ENCODE measurements around the gene UBL4B. TPM values are rescaled to one million over a fixed set of nuclear protein-coding genes. Genes with fewer than 3 reads are reported as not detected.

UBL4B gene
- total and polyA plus RNA-seq, 8 donors: not detected

DNA sequence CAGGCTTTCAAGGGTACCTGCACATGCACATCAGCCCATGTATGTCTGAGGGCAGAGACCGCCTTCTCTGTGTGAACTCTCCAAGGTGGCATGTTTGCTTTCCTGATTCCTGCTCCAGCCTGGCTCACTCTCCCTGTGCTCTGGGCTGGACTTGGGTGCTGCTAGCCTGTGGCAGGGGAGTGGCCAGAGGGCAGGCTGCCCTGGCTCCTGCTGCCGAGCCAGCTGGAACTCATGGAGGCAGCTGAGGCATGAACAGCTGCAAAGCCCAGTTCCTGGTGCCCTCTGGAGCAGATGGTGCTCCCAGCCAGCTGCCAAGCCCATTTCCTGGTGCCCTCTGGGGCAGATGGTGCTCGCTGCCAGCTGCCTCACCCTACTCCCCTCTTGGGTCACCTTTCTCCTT is 7.6 kb downstream of the UBL4B start:
- Histone ChIP-seq H3K4me1 (no peaks in the 10 kb centered on the region), H3K4me3 (no peak overlapping the region), H3K27ac (no peak overlapping the region), H3K27me3 (no peaks in the 10 kb centered on the region), H3K36me3 (no peaks in the 10 kb centered on the region), H3K9me3 (no peaks in the 10 kb centered on the region)
- TF ChIP-seq, protein P1, sequence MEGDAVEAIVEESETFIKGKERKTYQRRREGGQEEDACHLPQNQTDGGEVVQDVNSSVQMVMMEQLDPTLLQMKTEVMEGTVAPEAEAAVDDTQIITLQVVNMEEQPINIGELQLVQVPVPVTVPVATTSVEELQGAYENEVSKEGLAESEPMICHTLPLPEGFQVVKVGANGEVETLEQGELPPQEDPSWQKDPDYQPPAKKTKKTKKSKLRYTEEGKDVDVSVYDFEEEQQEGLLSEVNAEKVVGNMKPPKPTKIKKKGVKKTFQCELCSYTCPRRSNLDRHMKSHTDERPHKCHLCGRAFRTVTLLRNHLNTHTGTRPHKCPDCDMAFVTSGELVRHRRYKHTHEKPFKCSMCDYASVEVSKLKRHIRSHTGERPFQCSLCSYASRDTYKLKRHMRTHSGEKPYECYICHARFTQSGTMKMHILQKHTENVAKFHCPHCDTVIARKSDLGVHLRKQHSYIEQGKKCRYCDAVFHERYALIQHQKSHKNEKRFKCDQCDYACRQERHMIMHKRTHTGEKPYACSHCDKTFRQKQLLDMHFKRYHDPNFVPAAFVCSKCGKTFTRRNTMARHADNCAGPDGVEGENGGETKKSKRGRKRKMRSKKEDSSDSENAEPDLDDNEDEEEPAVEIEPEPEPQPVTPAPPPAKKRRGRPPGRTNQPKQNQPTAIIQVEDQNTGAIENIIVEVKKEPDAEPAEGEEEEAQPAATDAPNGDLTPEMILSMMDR (IDR thresholded peaks at IDR 0.05): no peak
- intact Hi-C loops (cut with DNase I): no loop called here
- peak in 1 of 6 donors; percentile 28 for DNase-seq
- FAIRE-seq: no peak
- ATAC-seq: peak in 1 of 4 donors; percentile 48
- WGBS, 2 donors: 56 to 65% methylated on average over 3 of the region's 3 CpGs

- Histone ChIP-seq H3K9me3 (no peaks in the 10 kb centered on the region), H3K36me3 (no peaks in the 10 kb centered on the region), H3K4me3 (no peak overlapping the region), H3K4me1 (no peaks in the 10 kb centered on the region), H3K27me3 (no peaks in the 10 kb centered on the region), H3K27ac (no peak overlapping the region)
- TF ChIP-seq, protein P1 (IDR thresholded peaks at IDR 0.05): no peak
- FAIRE-seq (no peak), DNase-seq (peak in 2 of 6 donors; percentile 35 to 58), ATAC-seq (no peak)
- intact Hi-C loops (cut with DNase I): no loop called here
- WGBS, 2 donors: 62 to 63% methylated on average over 12 of the region's 12 CpGs
These were observed 8.8 kb downstream of the UBL4B start for GRCh38 chr1:110120960-110121561.

GRCh38 chr1:110123224-110123623 is 11.0 kb downstream of the UBL4B start:
- no peak for ATAC-seq
- Histone ChIP-seq H3K4me3 (no peak overlapping the region), H3K9me3 (no peaks in the 10 kb centered on the region), H3K36me3 (no peaks in the 10 kb centered on the region), H3K4me1 (no peaks in the 10 kb centered on the region), H3K27me3 (no peaks in the 10 kb centered on the region), H3K27ac (no peak overlapping the region)
- intact Hi-C loops (cut with DNase I): no loop called here
- DNase-seq: no peak
- FAIRE-seq: no peak
- TF ChIP-seq, protein P1 (IDR thresholded peaks at IDR 0.05): no peak
- WGBS, 2 donors: 54 to 67% methylated on average over 3 of the region's 3 CpGs

DNA sequence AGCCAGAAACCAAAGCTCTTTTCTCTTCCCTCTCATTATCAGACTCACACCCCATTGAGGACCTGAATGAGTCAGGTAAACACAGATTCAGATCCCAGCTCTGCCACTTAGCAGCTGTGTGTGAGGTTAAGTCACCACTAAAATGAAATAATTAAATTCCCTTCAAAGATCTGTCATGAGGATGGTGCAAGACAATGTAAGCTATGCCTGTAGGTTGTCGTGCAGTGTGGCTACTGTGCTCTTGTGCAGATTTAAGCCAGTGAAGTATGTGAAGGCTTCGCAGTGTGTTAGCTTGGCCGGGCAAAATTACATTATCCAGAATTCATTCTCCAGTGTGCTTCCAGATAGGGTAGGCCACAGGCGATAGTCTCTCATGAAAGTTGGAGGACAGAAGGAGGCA is 13.6 kb downstream of the UBL4B start:
- H3K9me3 ChIP-seq: no peaks in the 10 kb centered on the region
- ATAC-seq: no peak
- TF ChIP-seq, protein P1 (IDR thresholded peaks at IDR 0.05): no peak
- intact Hi-C loops (cut with DNase I): no loop called here
- H3K4me3 ChIP-seq: no peak overlapping the region
- no peaks in the 10 kb centered on the region for H3K36me3 ChIP-seq
- peaks cover 0 to 3% (median 0%) of the 10 kb centered on the region in 4 donors for H3K27me3 ChIP-seq
- DNase-seq: no peak
- no peak overlapping the region for H3K27ac ChIP-seq
- WGBS, 2 donors: 93 to 97% methylated on average over 4 of the region's 4 CpGs
- no peaks in the 10 kb centered on the region for H3K4me1 ChIP-seq
- no peak for FAIRE-seq

DNA sequence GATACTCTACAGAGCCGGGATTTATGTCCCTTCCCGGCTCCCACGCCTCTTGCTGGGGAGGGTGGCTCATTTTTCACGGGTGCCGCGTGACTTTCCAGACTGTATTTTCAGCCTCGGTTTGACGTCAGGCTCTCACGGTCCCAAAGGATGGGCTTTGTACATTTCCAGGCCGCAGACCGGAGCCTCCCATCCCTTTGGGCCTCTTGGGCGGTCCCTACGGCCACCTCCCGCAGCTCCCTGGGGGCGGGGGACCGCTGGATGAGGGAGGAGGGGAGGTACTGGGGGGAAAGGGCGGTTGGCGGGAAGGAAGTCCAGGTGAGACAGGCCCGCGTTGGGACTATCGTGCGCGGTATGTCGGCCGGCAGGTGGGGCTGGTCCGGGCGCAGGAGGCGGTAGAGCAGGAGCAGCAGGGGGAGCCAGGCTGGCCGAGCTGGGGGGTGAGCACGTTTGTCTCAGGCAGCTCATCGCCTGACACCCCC is 17.9 kb downstream of the UBL4B start:
- TF ChIP-seq, protein P1 (IDR thresholded peaks at IDR 0.05): peak in 1 of 4 donors; percentile 12
- intact Hi-C loops (cut with DNase I): no loop called here
- peaks cover 0 to 3% (median 0%) of the 10 kb centered on the region in 4 donors for H3K27me3 ChIP-seq
- WGBS, 2 donors: 5 to 7% methylated on average over 27 to 31 of the region's 31 CpGs
- ATAC-seq (peak in 3 of 4 donors; percentile 43 to 69 (median 52)), FAIRE-seq (no peak), DNase-seq (peak in 3 of 6 donors; percentile 22 to 74 (median 70))
- no peaks in the 10 kb centered on the region for H3K4me1 ChIP-seq
- H3K27ac ChIP-seq: no peak overlapping the region
- H3K36me3 ChIP-seq: no peaks in the 10 kb centered on the region
- H3K9me3 ChIP-seq: no peaks in the 10 kb centered on the region
- H3K4me3 ChIP-seq: no peak overlapping the region

Data from pancreas (tissue), 10 donors.